Activated CD8-positive, alpha-beta memory T cell treated with anti-CD3 and anti-CD28 coated beads, Interleukin-2, amount 50 U/mL, for 48 hours (primary cell): ENCODE data around the gene ZNF697.
"Not testable (repeated sequence)": the region's sequence is repeated elsewhere in the genome, so short reads cannot be mapped to it uniquely, and the experiment has no call there.

Experiments used
- DNase-seq: peaks from one replicate; pipeline ENCODE4 v3.0.0-alpha.2; 2020

ZNF697 gene

DNA sequence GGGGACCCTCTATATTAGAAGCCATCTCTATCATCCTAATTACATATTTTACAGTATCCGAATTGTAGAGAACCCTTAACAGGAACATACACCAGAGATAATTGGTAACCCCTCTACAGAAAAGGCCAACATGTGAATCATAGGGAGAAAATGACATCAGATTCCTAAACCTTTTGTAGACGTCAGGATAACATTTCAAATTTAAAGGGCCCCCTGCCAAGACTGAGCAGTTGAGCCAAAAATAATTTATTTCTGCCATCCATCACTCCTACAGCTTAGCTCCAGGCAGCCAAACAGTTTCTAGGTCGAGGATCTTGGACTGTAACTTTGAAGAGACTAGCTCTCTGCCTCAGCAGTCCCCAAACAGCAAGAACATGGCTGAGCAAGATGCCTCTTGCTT is 21.2 kb downstream of the ZNF697 start:
- DNase-seq, result no peak

DNA sequence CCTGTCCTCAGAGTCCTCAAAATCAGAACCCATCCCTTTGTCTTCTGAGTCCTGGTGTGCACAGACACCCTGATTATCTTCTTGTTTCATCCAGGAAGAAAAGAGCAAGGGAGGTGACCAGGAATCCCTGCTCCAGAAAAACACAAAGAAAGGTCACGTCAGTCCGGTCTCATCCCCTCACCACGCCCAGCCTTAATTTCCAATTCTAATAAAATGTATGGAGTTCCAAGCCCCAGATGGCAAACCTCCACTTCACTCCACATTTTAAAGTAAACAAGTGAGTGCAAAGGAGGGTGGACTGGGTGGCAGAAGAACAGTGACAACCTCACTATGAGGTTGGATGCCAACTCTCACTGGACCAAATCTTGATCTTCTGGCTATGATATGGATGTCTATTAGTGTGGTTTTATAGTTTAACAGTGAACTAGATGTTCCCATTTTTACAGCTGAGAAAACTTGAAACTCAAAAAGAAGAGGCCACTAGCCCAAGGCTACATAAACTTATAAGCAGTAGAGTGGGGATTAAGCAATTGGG is 22.0 kb downstream of the ZNF697 start:
- no peak for DNase-seq

DNA sequence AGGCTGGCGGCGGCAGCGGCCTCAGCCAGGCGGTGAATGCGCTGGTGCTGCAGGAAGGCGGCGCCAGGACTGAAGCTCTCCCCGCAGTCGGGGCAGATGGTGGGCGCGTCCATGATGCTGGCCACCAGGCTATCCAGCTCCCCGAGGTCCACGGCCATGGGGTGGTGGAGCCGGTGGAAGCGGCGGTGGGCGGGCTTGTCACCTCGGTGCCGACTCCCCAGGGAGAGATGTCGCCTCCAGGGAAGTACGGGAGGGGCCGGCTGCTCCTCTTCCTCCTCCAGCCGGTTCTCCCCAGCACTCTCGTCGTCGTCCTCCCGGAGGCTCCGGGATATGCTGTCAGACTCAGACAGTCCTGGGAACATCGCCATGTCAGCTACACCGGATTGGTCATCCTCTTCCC is 24.4 kb downstream of the ZNF697 start:
- no peak for DNase-seq

DNA sequence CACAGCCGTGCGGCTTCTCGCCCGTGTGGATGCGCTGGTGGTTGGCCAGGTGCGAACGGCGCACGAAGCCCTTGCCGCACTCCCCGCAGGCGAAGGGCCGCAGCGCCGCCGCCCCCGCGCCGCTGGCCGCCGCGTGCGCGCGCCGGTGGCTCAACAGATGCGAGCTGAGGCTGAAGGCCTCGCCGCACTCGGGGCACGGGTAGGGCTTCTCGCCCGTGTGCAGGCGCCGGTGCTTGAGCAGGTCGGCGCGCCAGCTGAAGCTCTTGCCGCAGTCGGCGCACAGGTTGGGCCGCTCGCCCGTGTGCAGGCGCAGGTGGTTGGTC is 24.9 kb downstream of the ZNF697 start:
- no peak for DNase-seq

DNA sequence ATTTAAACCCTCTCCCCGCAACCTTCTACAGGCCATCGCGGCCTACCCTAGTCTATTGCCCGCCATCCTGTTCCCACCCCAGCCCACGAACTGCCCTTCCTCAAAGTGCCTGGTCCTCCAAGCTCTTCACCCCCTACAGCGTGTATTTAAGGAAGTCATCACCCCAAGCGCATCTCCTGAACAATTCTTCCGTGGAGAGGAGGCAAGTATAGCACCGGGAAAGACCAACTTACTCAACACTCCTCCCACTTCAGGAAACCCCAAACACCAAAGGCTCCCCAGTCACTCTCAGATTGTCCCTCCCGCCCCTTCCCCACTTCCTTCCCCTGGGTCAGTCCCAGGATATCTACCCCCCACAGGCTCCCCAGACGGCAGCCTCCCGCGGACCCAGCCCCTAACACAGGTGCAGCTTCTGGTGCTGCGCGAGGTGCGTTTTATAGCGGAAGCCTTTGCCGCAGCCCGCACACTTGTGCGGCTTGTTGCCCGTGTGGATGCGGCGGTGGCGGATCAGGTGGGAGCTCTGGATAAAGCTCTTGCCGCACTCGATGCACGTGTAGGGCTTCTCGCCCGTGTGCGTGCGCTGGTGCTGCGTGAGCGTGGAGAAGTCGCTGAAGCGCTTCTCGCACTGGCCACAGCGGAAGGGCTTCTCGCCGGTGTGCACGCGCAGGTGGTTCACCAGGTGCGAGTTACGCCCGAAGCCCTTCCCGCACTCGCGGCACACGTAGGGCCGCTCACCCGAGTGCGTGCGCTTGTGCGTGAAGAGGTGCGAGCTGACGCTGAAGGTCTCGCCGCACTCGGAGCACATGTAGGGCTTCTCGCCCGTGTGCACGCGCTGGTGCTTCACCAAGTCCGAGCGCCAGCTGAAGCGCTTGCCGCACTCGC is 25.5 kb downstream of the ZNF697 start:
- DNase-seq, result no peak

DNA sequence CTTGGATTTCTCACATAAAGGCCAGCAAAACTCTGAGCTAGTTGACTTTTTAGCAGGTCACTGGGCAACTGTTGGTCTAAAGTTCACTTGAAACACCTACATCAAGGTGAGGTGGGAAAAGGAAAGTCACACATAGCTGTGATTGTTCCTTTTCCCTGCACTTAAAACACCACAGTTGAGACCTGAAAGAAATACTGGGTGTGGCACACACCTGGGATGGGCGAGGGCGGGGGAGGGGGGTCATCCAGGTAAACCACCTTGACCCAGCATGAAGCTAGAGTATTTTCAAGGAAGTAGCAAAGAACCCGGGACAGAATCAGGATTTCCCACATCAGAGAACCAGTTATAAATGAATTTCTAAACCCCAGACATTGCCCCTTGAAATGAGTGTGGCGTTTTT is 26.4 kb downstream of the ZNF697 start:
- no peak for DNase-seq

DNA sequence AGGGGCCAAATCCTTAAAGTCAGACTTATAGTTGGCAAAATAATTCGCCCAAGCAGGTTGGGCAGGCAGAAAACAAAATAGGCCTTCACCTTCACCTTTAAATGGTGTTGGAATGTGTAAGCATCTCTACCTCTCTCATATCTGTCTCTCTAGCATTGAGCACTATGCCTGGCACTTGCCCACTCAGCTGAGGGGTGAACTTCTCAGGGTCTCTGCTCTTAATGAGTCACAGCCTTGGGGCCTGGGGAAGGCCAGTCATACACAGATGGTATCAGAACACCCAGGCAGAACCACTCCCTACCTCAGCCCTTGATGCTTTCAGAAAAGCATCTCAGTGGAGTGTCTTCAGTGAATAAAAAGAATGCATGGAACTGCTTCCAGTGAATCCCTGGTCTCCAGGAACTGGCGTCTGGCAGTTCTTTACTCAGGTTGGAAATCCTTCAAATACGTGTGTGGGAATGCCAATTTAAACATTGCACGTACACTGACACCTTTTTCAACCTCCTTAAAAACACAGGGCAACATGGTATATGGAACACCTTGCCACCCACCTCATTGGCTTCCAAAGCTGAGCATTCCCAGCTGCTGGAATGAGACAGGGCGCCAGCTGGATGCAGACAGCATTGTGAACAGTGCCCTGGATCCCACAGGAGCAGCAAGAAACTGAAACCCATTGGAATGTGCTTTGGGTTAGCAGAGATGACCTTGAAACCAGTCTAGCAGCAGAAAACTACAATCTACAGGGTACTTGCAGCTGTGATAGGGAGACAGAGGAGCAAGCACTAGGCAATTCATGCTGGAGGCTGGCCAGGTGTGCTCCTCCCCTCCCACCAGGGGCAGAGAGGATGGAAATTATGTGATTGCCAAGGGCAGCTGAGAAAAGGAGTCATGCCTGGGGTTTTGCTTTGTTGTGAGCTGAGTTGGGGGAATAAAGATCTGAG is 30.0 kb downstream of the ZNF697 start:
- DNase-seq, result no peak

DNA sequence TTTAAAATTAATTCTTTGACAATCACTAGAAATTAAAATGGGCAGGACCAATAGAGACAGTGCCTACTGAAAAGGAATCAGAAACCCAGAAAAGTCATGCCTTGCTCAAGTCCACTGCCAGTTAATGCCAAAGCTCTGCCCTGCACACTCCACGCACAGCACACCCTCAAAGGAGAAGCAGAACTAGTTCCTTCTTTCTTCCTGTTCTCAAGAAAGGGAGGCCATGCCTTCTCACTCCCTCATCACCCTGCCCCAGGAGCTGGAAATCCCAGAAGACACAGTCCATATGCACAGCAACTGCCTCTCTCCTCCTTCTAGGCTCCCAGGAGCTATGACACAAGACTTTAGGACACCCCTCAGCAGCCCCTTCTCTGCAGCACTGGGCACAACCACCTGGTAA is 31.3 kb downstream of the ZNF697 start:
- DNase-seq, result not testable (repeated sequence)

DNA sequence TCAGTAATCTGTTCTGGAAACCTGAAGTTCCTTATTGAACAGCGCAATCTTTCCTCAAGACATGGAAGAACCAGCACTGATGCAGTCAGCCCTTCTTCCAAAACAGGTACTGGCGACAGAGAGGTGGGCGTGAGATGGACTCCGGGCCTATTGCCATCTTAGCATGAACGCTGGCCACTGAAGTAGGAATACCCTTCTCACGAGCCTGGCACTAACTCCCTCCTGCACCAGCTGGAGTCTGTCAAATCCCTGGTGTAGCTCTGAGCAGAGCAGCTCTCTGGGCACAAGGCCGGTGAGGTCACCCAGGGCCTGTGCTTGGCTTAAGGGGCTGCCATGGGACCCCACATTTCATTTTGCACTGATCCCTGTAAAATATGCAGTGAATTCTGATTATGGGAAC is 33.0 kb downstream of the ZNF697 start:
- not testable (repeated sequence) for DNase-seq

DNA sequence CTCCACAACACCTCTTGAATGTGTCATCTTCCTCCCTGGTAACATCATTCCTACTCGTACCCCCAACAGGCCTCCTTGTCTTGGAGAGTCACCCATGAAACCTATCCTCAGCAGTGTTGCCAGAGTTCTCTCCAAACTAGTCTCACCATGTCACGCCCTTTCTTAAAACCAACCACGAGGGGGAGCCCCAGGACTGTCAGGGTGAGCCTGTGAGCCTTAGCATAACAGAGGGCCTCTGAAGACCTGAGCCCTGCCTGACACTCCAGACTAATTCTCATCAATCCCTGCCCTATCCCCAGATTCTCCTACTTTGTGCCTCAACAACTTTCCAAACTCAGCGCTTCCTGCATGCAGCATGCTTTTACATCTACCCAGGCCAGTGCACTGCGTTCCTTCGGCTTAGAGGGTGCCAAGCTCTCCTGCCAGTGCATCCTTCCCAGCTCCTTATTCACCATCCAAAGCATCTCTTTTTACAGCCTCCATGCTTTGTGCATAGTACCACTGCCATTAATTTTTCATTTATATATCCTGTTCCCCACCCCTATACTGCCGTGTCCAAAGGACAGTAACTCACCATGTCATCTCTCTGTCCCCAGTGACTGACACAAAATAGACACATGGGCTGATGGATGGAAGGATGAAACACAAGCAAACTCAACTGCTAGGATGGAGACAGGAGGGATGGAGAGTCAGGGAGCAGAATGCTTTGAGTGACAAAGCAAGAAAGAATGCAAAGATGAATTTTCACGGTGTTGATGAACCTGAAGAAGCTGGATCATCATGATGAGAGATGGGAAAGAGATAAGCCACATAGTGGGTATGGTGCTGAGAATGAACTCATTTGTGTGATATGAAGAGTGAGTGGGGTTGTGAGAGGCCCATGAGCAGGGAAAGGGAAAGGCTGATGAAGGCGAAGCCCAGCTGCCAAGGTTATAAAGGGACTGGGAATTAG is 34.0 kb downstream of the ZNF697 start:
- DNase-seq, result peak; percentile 83

DNA sequence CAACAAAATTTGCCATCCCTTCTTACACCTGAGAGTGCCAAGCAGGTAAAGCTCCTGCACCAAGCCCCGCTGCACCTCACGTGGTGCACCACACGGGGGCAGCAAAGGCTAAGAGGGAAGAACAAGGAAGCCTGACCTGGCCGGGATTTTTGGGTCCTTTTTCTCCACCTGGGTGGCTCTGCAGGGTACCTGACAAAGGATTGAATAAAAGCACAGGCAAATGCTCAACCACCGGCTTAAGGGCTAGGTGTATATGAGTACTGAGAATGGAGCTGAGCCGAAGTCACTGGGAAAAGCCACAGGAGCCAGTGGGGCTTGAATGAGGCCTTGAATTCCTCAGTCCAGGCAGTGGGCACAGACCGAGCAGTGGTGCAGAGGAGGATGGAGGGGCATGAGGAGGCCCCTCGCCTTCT is 36.4 kb downstream of the ZNF697 start:
- DNase-seq, result peak; percentile 93

DNA sequence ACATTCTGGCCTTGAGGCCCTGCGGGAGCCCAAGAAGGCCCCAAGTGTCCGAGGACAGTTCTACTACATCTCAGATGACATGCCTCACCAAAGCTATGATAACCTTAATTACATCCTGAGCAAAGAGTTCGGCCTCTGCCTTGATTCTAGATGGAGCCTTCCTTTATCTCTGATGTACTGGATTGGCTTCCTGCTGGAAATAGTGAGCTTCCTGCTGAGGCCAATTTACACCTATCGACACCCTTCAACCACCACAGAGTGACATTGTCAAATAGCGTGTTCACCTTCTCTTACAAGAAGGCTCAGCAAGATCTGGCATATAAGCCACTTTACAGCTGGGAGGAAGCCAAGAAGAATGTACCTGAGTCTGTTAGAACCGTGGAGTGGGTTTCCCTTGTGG is 39.2 kb downstream of the ZNF697 start:
- not testable (repeated sequence) for DNase-seq

DNA sequence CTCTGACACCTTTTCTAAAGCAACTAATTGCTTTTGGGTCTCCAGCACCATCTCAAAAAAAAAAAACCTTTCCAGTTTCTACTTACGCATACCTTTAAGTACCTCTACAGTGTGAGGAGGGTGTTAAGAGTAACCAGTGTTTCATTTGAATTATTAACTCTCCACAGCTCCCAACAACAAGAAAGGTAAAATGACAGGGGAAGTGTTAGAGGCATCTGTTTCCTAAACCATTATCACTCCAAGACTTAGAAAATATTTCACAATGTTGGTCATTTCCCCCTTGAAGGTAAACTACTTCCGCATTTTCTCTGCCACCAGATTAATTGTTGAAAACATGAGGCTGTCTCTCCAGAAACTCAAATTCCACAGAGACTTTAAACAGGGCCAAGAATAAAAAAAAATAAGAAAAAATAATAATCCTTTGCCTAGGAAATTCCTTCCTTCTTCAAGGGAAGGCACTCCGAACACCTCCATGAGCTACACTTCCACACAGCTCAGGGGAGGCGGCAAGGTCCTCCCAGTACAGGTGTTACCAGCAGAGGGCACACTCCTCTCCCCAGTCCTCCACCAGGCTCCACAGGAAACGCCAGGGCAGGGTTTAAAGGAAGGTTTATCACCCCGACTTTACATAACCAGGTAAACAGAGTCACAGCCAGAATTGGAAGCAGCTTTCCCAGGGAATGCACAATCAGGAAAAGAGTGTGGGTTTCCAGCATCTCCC is 40.8 kb downstream of the ZNF697 start:
- not testable (repeated sequence) for DNase-seq

DNA sequence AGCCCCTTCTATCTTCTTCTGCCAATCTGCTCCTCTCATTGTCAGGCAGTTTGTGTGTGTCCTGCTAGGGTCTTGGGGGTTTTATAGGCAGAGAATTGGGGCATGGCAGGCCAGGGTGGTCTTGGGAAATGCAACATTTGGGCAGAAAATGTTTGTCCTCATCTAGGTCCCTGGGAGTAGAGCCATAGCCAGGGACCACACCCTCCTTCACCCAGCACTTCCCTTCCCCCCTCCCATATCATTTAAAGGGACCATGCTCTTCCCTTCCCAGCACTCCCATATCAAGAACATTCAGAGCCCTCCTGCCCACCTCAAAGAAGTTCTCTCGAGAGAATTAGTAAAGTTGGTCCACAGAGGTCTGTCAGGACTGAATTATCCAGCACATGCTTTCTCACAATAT is 41.7 kb downstream of the ZNF697 start:
- no peak for DNase-seq

DNA sequence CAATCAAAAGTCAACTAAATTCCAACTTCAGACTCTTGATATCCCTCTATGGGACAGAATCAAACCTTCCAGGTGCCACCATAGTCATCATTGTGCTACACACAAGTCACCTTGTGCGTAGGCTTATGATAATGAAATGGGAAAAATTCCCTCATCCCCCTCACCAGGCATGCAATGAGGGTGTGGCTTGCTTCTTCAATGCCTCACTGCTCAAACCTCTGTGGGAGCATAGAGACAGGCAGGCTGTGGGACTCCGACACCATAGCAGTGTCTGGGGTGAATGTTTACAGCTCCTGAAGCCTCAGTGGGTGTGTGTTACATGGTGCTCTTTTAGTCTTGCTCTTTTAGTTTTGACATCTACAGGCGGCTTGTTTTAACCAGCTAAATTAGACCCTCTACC is 42.4 kb downstream of the ZNF697 start:
- DNase-seq, result no peak

DNA sequence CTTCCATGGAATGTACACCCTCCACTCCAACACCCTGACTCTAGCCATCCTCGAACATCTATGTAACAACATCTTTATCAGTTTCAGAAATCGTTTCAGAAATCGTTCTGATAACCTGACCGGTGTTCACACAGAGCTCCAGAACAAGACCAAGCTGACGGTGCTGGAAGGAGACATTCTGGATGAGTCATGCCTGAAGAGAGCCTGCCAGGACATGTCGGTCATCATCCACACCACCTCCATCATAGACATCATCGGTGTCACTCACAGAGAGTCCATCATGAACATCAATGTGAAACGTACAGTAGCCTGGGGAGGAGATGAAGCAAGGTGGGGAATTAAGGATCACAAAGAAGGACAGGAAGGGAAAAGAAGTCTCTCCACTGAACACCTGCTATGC is 43.0 kb downstream of the ZNF697 start:
- not testable (repeated sequence) for DNase-seq

DNA sequence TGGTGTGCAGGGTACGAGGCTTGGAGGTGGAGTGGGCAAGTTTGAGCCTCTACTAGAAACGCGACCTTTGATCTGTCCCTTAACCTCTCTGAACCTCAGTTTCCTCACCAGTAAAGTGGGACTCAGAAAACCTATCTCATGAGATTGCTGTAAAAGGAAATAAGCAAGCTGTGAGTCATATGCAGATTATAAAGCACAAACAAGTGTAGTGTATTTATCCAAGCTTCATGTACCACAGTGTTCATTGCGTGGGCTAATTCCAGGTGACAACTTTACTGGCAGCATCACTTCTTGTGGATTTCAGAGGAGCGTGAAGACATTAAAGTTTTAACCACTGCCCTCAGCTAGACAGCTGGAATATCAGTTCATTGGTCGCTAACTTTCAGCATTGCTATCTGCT is 44.4 kb downstream of the ZNF697 start:
- DNase-seq, result no peak

DNA sequence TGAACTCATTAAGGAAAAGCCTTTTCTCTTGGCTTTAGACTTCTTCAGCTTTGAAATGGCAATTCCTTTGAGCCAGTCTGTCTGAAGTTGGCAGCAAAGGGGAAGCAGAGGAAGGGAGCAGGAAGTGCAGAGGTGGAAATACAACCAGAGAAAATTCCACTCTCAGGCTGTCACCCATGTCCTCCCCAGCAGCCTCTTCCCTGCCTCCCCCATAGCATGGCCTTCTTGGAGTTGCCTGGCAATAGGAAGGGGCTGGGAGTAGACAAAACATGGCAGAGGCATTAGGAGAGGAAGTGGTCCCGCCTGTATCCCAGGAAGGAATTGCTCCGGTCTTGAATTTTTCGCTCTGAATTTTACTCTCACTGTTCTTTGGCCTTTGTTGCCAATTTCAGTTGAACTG is 44.8 kb downstream of the ZNF697 start:
- DNase-seq, result not testable (repeated sequence)

DNA sequence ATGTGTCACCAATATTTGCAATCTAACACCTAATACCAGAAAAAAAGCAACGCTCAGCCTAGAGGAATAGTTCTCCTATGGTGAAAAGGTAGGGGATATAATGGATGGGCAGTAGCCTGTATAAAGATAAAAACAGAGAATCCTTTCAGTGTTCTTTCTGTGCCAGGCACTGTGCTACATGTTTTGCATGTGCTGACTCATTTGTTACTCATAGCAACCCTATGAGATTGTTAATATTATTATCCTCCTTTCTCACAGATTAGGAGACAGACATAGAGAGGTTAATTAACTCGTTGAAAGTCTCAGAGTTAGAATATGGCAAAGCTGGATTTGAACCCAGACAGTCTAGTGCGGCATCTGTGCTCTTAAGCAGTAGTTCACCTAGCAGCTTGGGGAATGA is 45.3 kb downstream of the ZNF697 start:
- not testable (repeated sequence) for DNase-seq

DNA sequence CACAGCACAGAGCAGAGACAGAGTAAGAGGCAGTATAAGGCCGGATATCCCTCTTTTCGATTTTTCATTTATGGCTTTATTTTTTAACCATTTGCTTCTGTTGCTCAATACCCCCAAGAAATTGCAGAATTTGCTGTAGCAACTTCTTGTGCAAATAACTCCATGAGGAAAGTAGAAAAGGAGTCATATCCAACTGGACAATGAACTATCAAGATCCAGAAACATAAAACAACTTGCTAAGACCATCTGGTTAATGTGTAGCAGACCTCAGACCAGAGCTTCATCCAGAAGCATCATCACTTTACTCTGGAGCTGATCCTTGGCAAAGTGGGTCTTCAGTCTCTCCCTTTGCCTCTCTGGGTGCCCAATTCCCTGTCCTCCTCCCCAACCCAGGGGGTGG is 45.9 kb downstream of the ZNF697 start:
- DNase-seq, result no peak

DNA sequence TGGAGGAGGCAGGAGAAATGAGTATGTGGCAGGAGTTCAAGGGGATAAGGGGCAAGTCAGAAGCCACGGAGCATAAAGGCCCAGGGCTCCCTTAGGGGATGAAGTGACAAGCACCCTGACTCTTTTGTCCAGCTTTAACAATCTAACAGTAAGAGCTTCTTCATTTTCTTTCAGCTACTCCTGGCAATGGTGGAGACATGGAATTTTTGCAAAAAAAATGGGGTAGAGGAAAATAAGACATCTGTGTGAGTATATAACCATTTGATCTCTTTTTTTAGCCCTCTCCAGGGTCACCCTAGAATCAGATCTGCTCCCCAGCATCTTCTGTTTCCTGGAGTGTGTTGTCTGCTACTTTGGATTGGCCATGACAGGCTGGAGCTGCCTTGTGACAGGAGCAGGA is 47.1 kb downstream of the ZNF697 start:
- no peak for DNase-seq

DNA sequence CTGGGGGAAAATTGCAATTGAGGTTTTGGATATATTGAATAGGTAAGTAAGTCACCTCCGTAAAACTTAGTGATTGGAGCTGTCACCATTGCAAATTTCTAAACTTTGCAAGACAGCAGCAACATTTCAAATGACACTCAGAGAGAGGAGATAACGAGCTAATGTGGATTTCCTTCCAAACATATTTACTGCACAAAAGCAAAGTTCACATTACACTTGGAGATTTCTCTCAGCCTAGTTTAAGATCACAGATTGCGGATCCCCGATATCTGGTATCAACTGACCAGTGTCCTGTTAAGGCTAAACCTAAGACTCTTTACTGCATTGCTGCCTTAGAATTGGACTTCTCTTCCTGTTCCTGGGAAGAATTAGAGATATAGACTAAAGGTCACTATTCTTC is 47.5 kb downstream of the ZNF697 start:
- no peak for DNase-seq
